Measurements from ENCODE around the gene ZG16. TPM values are rescaled to one million over a fixed set of nuclear protein-coding genes. Genes with fewer than 3 reads are reported as not detected.

Gene ZG16
- total and polyA plus RNA-seq, 2 experiments from 2014 or later: not detected

DNA sequence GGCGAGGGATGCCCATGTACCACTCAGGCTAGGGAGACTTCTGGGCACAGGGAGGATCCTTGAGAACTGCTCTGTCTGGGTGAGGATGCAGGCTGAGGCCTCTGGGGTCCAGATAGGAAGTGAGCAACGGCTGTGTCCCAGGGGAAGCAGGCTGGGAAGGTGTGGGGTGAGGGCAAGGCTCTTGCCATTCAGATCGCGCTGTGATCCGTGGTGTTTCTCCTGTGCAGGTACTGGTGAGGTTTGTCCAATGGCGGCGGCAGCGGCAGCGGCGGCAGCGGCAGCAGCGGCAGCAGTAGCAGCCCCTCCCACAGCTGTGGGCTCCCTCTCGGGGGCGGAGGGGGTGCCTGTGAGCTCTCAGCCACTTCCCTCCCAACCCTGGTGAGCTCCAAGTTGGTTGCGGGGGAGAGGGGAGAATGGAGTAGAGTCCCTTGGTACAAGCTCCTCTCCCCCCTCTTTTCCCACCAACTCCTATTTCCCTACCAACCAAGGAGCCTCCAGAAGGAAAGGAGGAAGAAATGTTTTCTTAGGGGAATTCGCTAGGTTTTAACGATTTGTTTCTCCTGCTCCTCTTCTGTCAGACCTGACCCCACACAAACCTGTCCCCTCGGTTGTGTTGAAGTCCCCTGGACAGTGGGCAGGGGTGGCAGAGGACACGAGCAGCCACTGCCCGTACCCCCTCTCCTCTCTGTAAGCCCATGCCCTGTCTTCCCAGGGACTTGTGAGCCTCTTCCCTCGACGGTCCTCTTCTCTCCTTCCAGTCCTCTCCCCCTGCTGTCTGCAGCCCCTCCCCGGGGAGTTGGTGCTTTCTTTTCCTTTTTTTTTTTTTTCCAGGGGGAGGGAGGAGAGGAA lies 32.0 kb downstream of the ZG16 start:
- H3K4me1 ChIP-seq (ENCODE audit: insufficient read depth): peaks cover 55% of the 10 kb centered on the region
- H3K9me2 ChIP-seq (ENCODE audit: insufficient read depth): no peaks in the 10 kb centered on the region
- DNase-seq (ENCODE audit: low spot score): peak; percentile 35
- H3K79me2 ChIP-seq (replicated peaks; ENCODE audit: insufficient read depth): peaks cover 28% of the 10 kb centered on the region
- TF ChIP-seq CREB1 (CRISPR knock-in tag; IDR thresholded peaks at IDR 0.05; ENCODE audit: low read depth) (no peak), EZH2 (IDR thresholded peaks at IDR 0.05; ENCODE audit: low read depth, unreplicated experiment) (no peak), EZH2phosphoT487 (IDR thresholded peaks at IDR 0.05; ENCODE audit: unreplicated experiment) (no peak), POLR2AphosphoS5 (IDR thresholded peaks at IDR 0.05; ENCODE audit: low read depth) (no peak; the same call in 1 of the 2 replicates), ZNF331 (CRISPR knock-in tag; IDR thresholded peaks at IDR 0.05; ENCODE audit: low read depth) (no peak), JUNB (IDR thresholded peaks at IDR 0.05; ENCODE audit: unreplicated experiment) (no peak), STAT1 (IDR thresholded peaks at IDR 0.05; ENCODE audit: unreplicated experiment) (no peak)
- TF ChIP-seq, protein P1, sequence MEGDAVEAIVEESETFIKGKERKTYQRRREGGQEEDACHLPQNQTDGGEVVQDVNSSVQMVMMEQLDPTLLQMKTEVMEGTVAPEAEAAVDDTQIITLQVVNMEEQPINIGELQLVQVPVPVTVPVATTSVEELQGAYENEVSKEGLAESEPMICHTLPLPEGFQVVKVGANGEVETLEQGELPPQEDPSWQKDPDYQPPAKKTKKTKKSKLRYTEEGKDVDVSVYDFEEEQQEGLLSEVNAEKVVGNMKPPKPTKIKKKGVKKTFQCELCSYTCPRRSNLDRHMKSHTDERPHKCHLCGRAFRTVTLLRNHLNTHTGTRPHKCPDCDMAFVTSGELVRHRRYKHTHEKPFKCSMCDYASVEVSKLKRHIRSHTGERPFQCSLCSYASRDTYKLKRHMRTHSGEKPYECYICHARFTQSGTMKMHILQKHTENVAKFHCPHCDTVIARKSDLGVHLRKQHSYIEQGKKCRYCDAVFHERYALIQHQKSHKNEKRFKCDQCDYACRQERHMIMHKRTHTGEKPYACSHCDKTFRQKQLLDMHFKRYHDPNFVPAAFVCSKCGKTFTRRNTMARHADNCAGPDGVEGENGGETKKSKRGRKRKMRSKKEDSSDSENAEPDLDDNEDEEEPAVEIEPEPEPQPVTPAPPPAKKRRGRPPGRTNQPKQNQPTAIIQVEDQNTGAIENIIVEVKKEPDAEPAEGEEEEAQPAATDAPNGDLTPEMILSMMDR (conservative IDR thresholded peaks at IDR 0.05; ENCODE audit: low read depth in 2 of 2): no peak
- TF ChIP-seq, protein P2, sequence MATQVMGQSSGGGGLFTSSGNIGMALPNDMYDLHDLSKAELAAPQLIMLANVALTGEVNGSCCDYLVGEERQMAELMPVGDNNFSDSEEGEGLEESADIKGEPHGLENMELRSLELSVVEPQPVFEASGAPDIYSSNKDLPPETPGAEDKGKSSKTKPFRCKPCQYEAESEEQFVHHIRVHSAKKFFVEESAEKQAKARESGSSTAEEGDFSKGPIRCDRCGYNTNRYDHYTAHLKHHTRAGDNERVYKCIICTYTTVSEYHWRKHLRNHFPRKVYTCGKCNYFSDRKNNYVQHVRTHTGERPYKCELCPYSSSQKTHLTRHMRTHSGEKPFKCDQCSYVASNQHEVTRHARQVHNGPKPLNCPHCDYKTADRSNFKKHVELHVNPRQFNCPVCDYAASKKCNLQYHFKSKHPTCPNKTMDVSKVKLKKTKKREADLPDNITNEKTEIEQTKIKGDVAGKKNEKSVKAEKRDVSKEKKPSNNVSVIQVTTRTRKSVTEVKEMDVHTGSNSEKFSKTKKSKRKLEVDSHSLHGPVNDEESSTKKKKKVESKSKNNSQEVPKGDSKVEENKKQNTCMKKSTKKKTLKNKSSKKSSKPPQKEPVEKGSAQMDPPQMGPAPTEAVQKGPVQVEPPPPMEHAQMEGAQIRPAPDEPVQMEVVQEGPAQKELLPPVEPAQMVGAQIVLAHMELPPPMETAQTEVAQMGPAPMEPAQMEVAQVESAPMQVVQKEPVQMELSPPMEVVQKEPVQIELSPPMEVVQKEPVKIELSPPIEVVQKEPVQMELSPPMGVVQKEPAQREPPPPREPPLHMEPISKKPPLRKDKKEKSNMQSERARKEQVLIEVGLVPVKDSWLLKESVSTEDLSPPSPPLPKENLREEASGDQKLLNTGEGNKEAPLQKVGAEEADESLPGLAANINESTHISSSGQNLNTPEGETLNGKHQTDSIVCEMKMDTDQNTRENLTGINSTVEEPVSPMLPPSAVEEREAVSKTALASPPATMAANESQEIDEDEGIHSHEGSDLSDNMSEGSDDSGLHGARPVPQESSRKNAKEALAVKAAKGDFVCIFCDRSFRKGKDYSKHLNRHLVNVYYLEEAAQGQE (IDR thresholded peaks at IDR 0.05; ENCODE audit: unreplicated experiment): no peak
- ATAC-seq: no peak
- H3K36me3 Mint-ChIP-seq (ENCODE audit: low read depth): peaks cover 33% of the 10 kb centered on the region
- peak overlapping the region; percentile 88 for H3K27ac ChIP-seq (ENCODE audit: low read depth)
- peak overlapping the region; percentile 97 for H3K4me2 ChIP-seq
- H3K9me3 Mint-ChIP-seq: peaks cover 3% of the 10 kb centered on the region
- H3K36me3 ChIP-seq (ENCODE audit: insufficient read depth): peaks cover 9% of the 10 kb centered on the region; the same call in 1 of the 2 replicates
- H2AFZ ChIP-seq: no peak overlapping the region
- peaks cover 54% of the 10 kb centered on the region for H3K4me1 Mint-ChIP-seq
- peaks cover 33% of the 10 kb centered on the region for H3F3A ChIP-seq (replicated peaks; ENCODE audit: low read depth)
- peak overlapping the region; percentile 75 for H3K27ac Mint-ChIP-seq
- peaks cover 13% of the 10 kb centered on the region; the same call in 1 of the 2 replicates for H4K20me1 ChIP-seq (replicated peaks; ENCODE audit: insufficient read depth)
- H3K4me3 Mint-ChIP-seq: peak overlapping the region; percentile 86
- no peaks in the 10 kb centered on the region for H3K27me3 ChIP-seq (ENCODE audit: insufficient read depth)
- peaks cover 45% of the 10 kb centered on the region for H3K27me3 Mint-ChIP-seq (ENCODE audit: insufficient read depth, low read depth, poor library complexity)
- H3K4me3 ChIP-seq: peak overlapping the region; percentile 100; the same call in 1 of the 2 replicates

All from GM23338 (cell line).